ENCODE results near the gene HRH4. TPM values are rescaled to one million over a fixed set of nuclear protein-coding genes. Genes with fewer than 3 reads are reported as not detected.

Gene HRH4
- total and polyA plus RNA-seq, 2 of the 13 experiments (the other 11 are each of a cell fraction or from before 2014, with no cell fraction given) = not detected

DNA sequence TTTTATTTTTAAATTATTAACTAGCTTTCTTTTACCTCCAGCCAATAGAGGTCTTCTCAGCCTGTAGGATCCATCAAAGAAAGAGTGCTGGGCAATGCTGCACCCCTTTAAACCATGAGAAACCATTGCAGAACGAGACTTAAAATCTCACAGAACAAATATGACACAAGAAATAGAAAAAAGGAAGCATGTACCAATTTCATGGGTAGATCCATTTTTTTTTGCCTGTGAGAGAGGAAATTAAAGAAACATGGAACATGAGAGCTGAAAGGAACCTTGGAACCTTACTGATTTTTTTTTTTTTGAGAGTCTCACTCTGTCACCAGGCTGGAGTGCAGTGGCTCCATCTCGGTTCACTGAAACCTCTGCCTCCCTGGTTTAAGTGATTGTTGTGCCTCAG lies 14.0 kb downstream of the HRH4 start:
- no TSS peak for BruUV-seq (replicated peaks)
- no peak for ATAC-seq
- no peak overlapping the region for H2AFZ ChIP-seq (ENCODE audit: low read length)
- TF ChIP-seq ZNF282 (IDR thresholded peaks at IDR 0.05; ENCODE audit: partially characterized antibody) (no peak), STAT5B (CRISPR knock-in tag; IDR thresholded peaks at IDR 0.05) (no peak), SNAPC2 (CRISPR knock-in tag; IDR thresholded peaks at IDR 0.05) (no peak), ZNF251 (CRISPR knock-in tag; IDR thresholded peaks at IDR 0.05) (no peak), JUNB (CRISPR knock-in tag; IDR thresholded peaks at IDR 0.05; ENCODE audit: borderline replicate concordance) (no peak), TIGD3 (CRISPR knock-in tag; IDR thresholded peaks at IDR 0.05; ENCODE audit: borderline replicate concordance) (no peak)
- TF ChIP-seq, protein P1, sequence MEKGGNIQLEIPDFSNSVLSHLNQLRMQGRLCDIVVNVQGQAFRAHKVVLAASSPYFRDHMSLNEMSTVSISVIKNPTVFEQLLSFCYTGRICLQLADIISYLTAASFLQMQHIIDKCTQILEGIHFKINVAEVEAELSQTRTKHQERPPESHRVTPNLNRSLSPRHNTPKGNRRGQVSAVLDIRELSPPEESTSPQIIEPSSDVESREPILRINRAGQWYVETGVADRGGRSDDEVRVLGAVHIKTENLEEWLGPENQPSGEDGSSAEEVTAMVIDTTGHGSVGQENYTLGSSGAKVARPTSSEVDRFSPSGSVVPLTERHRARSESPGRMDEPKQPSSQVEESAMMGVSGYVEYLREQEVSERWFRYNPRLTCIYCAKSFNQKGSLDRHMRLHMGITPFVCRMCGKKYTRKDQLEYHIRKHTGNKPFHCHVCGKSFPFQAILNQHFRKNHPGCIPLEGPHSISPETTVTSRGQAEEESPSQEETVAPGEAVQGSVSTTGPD (CRISPR knock-in tag; IDR thresholded peaks at IDR 0.05) = no peak
- TF ChIP-seq, protein P2, sequence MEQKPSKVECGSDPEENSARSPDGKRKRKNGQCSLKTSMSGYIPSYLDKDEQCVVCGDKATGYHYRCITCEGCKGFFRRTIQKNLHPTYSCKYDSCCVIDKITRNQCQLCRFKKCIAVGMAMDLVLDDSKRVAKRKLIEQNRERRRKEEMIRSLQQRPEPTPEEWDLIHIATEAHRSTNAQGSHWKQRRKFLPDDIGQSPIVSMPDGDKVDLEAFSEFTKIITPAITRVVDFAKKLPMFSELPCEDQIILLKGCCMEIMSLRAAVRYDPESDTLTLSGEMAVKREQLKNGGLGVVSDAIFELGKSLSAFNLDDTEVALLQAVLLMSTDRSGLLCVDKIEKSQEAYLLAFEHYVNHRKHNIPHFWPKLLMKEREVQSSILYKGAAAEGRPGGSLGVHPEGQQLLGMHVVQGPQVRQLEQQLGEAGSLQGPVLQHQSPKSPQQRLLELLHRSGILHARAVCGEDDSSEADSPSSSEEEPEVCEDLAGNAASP (CRISPR knock-in tag; IDR thresholded peaks at IDR 0.05; ENCODE audit: borderline replicate concordance) = no peak
- TF ChIP-seq, protein P3, sequence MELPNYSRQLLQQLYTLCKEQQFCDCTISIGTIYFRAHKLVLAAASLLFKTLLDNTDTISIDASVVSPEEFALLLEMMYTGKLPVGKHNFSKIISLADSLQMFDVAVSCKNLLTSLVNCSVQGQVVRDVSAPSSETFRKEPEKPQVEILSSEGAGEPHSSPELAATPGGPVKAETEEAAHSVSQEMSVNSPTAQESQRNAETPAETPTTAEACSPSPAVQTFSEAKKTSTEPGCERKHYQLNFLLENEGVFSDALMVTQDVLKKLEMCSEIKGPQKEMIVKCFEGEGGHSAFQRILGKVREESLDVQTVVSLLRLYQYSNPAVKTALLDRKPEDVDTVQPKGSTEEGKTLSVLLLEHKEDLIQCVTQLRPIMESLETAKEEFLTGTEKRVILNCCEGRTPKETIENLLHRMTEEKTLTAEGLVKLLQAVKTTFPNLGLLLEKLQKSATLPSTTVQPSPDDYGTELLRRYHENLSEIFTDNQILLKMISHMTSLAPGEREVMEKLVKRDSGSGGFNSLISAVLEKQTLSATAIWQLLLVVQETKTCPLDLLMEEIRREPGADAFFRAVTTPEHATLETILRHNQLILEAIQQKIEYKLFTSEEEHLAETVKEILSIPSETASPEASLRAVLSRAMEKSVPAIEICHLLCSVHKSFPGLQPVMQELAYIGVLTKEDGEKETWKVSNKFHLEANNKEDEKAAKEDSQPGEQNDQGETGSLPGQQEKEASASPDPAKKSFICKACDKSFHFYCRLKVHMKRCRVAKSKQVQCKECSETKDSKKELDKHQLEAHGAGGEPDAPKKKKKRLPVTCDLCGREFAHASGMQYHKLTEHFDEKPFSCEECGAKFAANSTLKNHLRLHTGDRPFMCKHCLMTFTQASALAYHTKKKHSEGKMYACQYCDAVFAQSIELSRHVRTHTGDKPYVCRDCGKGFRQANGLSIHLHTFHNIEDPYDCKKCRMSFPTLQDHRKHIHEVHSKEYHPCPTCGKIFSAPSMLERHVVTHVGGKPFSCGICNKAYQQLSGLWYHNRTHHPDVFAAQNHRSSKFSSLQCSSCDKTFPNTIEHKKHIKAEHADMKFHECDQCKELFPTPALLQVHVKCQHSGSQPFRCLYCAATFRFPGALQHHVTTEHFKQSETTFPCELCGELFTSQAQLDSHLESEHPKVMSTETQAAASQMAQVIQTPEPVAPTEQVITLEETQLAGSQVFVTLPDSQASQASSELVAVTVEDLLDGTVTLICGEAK (IDR thresholded peaks at IDR 0.05) = no peak
- TF ChIP-seq, protein P3 (CRISPR knock-in tag; IDR thresholded peaks at IDR 0.05) = no peak
- TF ChIP-seq, protein P4, sequence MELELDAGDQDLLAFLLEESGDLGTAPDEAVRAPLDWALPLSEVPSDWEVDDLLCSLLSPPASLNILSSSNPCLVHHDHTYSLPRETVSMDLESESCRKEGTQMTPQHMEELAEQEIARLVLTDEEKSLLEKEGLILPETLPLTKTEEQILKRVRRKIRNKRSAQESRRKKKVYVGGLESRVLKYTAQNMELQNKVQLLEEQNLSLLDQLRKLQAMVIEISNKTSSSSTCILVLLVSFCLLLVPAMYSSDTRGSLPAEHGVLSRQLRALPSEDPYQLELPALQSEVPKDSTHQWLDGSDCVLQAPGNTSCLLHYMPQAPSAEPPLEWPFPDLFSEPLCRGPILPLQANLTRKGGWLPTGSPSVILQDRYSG (CRISPR knock-in tag; IDR thresholded peaks at IDR 0.05) = no peak
- WGBS (ENCODE audit: low lambda C conversion rate) = 0% methylated on average over 2 of the region's 2 CpGs
- no peaks in the 10 kb centered on the region for H3K27me3 ChIP-seq (ENCODE audit: control insufficient read depth in 1 of 2, insufficient read depth in 2 of 2, low read length in 2 of 2)
- intact Hi-C loops (cut with micrococcal nuclease; ENCODE audit: unreplicated experiment) = no loop called here
- CTCF ChIA-PET (ENCODE audit: low intra/inter-chr PET ratio, low total read pairs) = no interaction called here
- no peak for FAIRE-seq
- H3K4me2 ChIP-seq (ENCODE audit: low read depth, low read length) = no peak overlapping the region
- in situ Hi-C loops (cut with HindIII; ENCODE audit: extremely low pct_ligation_motif_present, low pct_unique_long_range_greater_than_20kb) = no loop called here
- no peak overlapping the region for H3K9ac ChIP-seq (ENCODE audit: insufficient read depth, low read depth, low read length)
- no peak overlapping the region for H3K4me3 ChIP-seq (replicated peaks in 1 of 3; ENCODE audit: insufficient read depth in 1 of 3, low read depth in 2 of 3, low read length in 3 of 3)
- H3K9me3 ChIP-seq (ENCODE audit: low read length) = no peaks in the 10 kb centered on the region
- no peaks in the 10 kb centered on the region for H3K4me1 ChIP-seq (ENCODE audit: insufficient read depth, low read length)
- POLR2A ChIA-PET = no interaction called here
- no peaks in the 10 kb centered on the region for H3K79me2 ChIP-seq (ENCODE audit: insufficient read depth, low read length)
- H3K36me3 ChIP-seq (replicated peaks in 1 of 2; ENCODE audit: control insufficient read depth in 1 of 2, insufficient read depth in 2 of 2, low read length in 2 of 2) = no peaks in the 10 kb centered on the region
- H3K27ac ChIP-seq (ENCODE audit: extremely low read length, insufficient read depth, low read length) = no peak overlapping the region
- no peaks in the 10 kb centered on the region for H4K20me1 ChIP-seq (ENCODE audit: insufficient read depth, low read length)
- DNase-seq (ENCODE audit: low spot score) = no peak
